Measurements from ENCODE around the gene KREMEN2. TPM values are rescaled to one million over a fixed set of nuclear protein-coding genes. Genes with fewer than 3 reads are reported as not detected.
"Not testable (repeated sequence)": the region's sequence is repeated elsewhere in the genome, so short reads cannot be mapped to it uniquely, and the experiment has no call there.

The KREMEN2 gene
- total and polyA plus RNA-seq, 2 of the 13 experiments (the other 11 are each of a cell fraction or from before 2014, with no cell fraction given), result 0.48 to 1.2 TPM

DNA sequence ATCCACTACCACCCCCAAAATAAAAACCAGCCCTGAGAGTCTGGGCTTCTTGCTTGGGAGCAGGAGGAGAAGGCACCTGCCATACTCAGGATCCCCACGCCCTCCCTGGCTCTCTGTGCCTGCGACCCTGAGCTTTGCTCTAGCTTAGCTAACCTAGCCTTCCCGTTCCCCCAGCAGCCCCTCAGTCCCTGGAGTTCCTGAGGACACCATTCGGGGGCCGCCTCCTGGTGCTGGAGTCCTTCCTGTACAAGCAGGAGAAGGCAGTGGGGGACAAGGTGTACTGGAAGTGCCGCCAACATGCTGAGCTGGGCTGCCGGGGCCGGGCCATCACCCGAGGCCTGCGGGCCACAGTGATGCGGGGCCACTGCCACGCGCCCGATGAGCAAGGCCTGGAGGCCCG, 33.8 kb upstream of the KREMEN2 start:
- BruUV-seq (replicated peaks), result no TSS peak
- FAIRE-seq (no peak), ATAC-seq (no peak), DNase-seq (ENCODE audit: low spot score) (no peak)
- H3K79me2 ChIP-seq (ENCODE audit: insufficient read depth, low read length), result no peaks in the 10 kb centered on the region
- no peak overlapping the region for H2AFZ ChIP-seq (ENCODE audit: low read length)
- TF ChIP-seq, protein P1, sequence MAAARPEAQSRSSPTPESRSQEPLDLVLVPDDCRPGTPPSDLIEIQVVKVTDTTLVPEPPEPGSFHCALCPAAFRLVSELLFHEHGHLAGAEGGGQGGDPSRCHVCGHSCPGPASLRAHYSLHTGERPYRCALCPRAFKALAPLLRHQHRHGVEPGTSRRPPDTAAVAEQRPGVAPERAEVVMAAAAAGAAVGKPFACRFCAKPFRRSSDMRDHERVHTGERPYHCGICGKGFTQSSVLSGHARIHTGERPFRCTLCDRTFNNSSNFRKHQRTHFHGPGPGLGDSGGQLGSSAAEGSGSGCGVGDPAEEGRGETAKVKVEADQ (CRISPR knock-in tag; IDR thresholded peaks at IDR 0.05; ENCODE audit: borderline replicate concordance), result no peak
- TF ChIP-seq, protein P2, sequence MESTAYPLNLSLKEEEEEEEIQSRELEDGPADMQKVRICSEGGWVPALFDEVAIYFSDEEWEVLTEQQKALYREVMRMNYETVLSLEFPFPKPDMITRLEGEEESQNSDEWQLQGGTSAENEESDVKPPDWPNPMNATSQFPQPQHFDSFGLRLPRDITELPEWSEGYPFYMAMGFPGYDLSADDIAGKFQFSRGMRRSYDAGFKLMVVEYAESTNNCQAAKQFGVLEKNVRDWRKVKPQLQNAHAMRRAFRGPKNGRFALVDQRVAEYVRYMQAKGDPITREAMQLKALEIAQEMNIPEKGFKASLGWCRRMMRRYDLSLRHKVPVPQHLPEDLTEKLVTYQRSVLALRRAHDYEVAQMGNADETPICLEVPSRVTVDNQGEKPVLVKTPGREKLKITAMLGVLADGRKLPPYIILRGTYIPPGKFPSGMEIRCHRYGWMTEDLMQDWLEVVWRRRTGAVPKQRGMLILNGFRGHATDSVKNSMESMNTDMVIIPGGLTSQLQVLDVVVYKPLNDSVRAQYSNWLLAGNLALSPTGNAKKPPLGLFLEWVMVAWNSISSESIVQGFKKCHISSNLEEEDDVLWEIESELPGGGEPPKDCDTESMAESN (CRISPR knock-in tag; conservative IDR thresholded peaks at IDR 0.05), result no peak
- TF ChIP-seq HIVEP1 (CRISPR knock-in tag; IDR thresholded peaks at IDR 0.05), result no peak
- TF ChIP-seq ZNF550 (CRISPR knock-in tag; IDR thresholded peaks at IDR 0.05; ENCODE audit: borderline replicate concordance), result no peak
- TF ChIP-seq ZNF180 (CRISPR knock-in tag; IDR thresholded peaks at IDR 0.05; ENCODE audit: borderline replicate concordance, low read depth), result no peak
- no peak for TF ChIP-seq ZNF431 (CRISPR knock-in tag; IDR thresholded peaks at IDR 0.05; ENCODE audit: borderline replicate concordance, low read depth)
- TF ChIP-seq PLRG1 (conservative IDR thresholded peaks at IDR 0.05), result no peak
- TF ChIP-seq, protein P3, sequence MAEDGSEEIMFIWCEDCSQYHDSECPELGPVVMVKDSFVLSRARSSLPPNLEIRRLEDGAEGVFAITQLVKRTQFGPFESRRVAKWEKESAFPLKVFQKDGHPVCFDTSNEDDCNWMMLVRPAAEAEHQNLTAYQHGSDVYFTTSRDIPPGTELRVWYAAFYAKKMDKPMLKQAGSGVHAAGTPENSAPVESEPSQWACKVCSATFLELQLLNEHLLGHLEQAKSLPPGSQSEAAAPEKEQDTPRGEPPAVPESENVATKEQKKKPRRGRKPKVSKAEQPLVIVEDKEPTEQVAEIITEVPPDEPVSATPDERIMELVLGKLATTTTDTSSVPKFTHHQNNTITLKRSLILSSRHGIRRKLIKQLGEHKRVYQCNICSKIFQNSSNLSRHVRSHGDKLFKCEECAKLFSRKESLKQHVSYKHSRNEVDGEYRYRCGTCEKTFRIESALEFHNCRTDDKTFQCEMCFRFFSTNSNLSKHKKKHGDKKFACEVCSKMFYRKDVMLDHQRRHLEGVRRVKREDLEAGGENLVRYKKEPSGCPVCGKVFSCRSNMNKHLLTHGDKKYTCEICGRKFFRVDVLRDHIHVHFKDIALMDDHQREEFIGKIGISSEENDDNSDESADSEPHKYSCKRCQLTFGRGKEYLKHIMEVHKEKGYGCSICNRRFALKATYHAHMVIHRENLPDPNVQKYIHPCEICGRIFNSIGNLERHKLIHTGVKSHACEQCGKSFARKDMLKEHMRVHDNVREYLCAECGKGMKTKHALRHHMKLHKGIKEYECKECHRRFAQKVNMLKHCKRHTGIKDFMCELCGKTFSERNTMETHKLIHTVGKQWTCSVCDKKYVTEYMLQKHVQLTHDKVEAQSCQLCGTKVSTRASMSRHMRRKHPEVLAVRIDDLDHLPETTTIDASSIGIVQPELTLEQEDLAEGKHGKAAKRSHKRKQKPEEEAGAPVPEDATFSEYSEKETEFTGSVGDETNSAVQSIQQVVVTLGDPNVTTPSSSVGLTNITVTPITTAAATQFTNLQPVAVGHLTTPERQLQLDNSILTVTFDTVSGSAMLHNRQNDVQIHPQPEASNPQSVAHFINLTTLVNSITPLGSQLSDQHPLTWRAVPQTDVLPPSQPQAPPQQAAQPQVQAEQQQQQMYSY (CRISPR knock-in tag; IDR thresholded peaks at IDR 0.05), result no peak
- POLR2A ChIA-PET, result no interaction called here
- peaks cover 8 to 9% of the 10 kb centered on the region in 2 experiments; a peak in 3 of 5 replicates for H3K36me3 ChIP-seq (replicated peaks in 1 of 2; ENCODE audit: control insufficient read depth in 1 of 2, insufficient read depth in 2 of 2, low read length in 2 of 2)
- H4K20me1 ChIP-seq (ENCODE audit: insufficient read depth, low read length), result no peaks in the 10 kb centered on the region
- no peak overlapping the region for H3K27ac ChIP-seq (ENCODE audit: extremely low read length, insufficient read depth, low read length)
- H3K9ac ChIP-seq (ENCODE audit: insufficient read depth, low read depth, low read length), result no peak overlapping the region
- no peak overlapping the region for H3K4me3 ChIP-seq (replicated peaks in 1 of 3; ENCODE audit: insufficient read depth in 1 of 3, low read depth in 2 of 3, low read length in 3 of 3)
- whole genome bisulfite sequencing (ENCODE audit: low lambda C conversion rate), result 87% methylated on average over 6 of the region's 15 CpGs
- CTCF ChIA-PET (ENCODE audit: low intra/inter-chr PET ratio, low total read pairs), result no interaction called here
- H3K27me3 ChIP-seq (ENCODE audit: control insufficient read depth in 1 of 2, insufficient read depth in 2 of 2, low read length in 2 of 2), result no peaks in the 10 kb centered on the region
- 0 out of 2 replicates have a peak, but pooled peaks cover 9% of the 10 kb centered on the region for H3K4me1 ChIP-seq (ENCODE audit: insufficient read depth, low read length)
- no peaks in the 10 kb centered on the region for H3K9me3 ChIP-seq (ENCODE audit: low read length)
- no peak overlapping the region for H3K4me2 ChIP-seq (ENCODE audit: low read depth, low read length)
- intact Hi-C loops (cut with micrococcal nuclease; ENCODE audit: unreplicated experiment) (no loop called here), in situ Hi-C loops (cut with HindIII; ENCODE audit: extremely low pct_ligation_motif_present, low pct_unique_long_range_greater_than_20kb) (no loop called here)

DNA sequence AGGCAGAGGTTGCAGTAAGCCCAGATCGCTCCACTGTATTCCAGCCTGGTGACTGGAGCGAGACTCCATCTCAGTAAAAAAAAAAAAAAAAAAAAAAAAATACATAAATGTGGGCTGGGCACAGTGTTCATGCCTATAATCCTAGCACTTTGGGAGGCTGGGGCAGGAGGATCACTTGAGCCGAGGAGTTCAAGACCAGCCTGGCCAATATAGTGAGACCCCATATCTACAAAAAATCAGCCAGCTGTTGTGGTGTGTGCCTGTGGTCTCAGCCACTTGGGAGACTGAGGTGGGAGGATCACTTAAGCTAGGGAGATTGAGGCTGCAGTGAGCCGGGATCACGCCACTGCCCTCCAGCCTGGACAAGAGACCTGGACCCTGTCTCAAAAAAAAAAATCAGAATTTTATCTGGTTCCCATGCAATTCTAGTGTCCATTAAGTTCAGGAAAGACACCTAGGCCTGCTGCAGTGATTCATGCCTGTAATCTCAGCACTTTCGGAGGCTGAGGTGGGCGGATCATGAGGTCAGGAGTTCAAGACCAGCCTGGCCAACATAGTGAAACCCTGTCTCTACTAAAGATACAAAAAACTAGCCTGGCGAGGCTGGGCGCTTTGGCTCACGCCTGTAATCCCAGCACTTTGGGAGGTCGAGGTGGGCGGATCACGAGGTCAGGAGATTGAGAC, 32.7 kb upstream of the KREMEN2 start:
- ATAC-seq; H3K36me3 ChIP-seq (replicated peaks in 1 of 2; ENCODE audit: control insufficient read depth in 1 of 2, insufficient read depth in 2 of 2, low read length in 2 of 2); POLR2A ChIA-PET; FAIRE-seq; H3K4me1 ChIP-seq (ENCODE audit: insufficient read depth, low read length); H3K9me3 ChIP-seq (ENCODE audit: low read length); DNase-seq (ENCODE audit: low spot score); H2AFZ ChIP-seq (ENCODE audit: low read length); intact Hi-C loops (cut with micrococcal nuclease; ENCODE audit: unreplicated experiment); H4K20me1 ChIP-seq (ENCODE audit: insufficient read depth, low read length); in situ Hi-C loops (cut with HindIII; ENCODE audit: extremely low pct_ligation_motif_present, low pct_unique_long_range_greater_than_20kb); BruUV-seq (replicated peaks); H3K27me3 ChIP-seq (ENCODE audit: control insufficient read depth in 1 of 2, insufficient read depth in 2 of 2, low read length in 2 of 2); H3K27ac ChIP-seq (ENCODE audit: extremely low read length, insufficient read depth, low read length); CTCF ChIA-PET (ENCODE audit: low intra/inter-chr PET ratio, low total read pairs); H3K9ac ChIP-seq (ENCODE audit: insufficient read depth, low read depth, low read length); H3K4me2 ChIP-seq (ENCODE audit: low read depth, low read length); H3K79me2 ChIP-seq (ENCODE audit: insufficient read depth, low read length); H3K4me3 ChIP-seq (replicated peaks in 1 of 3; ENCODE audit: insufficient read depth in 1 of 3, low read depth in 2 of 3, low read length in 3 of 3): not testable (repeated sequence)
- WGBS (ENCODE audit: low lambda C conversion rate), result 96% methylated on average over 13 of the region's 13 CpGs

Data from HepG2 (cell line).